Measurements from ENCODE around the gene SIAH3.

- TF ChIP-seq POLR2AphosphoS5 (IDR thresholded peaks at IDR 0.05) = no peak
- TF ChIP-seq CTCF (IDR thresholded peaks at IDR 0.05) = no peak
- TF ChIP-seq EP300 (IDR thresholded peaks at IDR 0.05) = no peak
Observed at GRCh38 chr13:45880242-45880641, 28.7 kb upstream of the SIAH3 start.
